HepG2 (cell line): Measurements from ENCODE around the gene CCNQ. TPM values are rescaled to one million over a fixed set of nuclear protein-coding genes. Genes with fewer than 3 reads are reported as not detected.

ENCODE experiments used
- GATA4 ChIP-seq: sonication (generic); IDR thresholded peaks from 2 replicates; pipeline ENCODE4 v1.6.1; 2016; ENCODE audit warnings: antibody characterized with exemption, low read depth, borderline replicate concordance
- GTF2F1 ChIP-seq: fragments of 150-350 bp; IDR thresholded peaks from 2 replicates; pipeline ENCODE4 v1.6.1; 2014; ENCODE audit warnings: low read length
- HNF1A ChIP-seq, 2 experiments: sonication (generic) in 1 of 2; formaldehyde crosslinking in 1 of 2; IDR thresholded peaks; 2 replicates each; pipeline versions ENCODE4 v1.4.0 to v1.6.1; 2016 to 2020; ENCODE audit warnings: borderline replicate concordance in 1 of 2, low read depth in 1 of 2, mild to moderate bottlenecking in 1 of 2, missing genetic modification reagents in 1 of 2
- HNRNPH1 ChIP-seq: fragments of 200-400 bp; formaldehyde crosslinking; optimal IDR thresholded peaks from 2 replicates; pipeline ENCODE3; 2017; ENCODE audit warnings: mild to moderate bottlenecking, low read depth, low read length
- HOXA5 ChIP-seq: sonication (generic); formaldehyde crosslinking; IDR thresholded peaks from 2 replicates; pipeline ENCODE4 v1.4.0; 2020; ENCODE audit warnings: missing genetic modification reagents
- IRF2 ChIP-seq: IDR thresholded peaks from 2 replicates; pipeline ENCODE4 v1.6.1; 2018; ENCODE audit warnings: missing genetic modification reagents, missing compliant biosample characterization
- MED13 ChIP-seq: sonication (generic); formaldehyde crosslinking; IDR thresholded peaks from 2 replicates; pipeline ENCODE4 v1.5.0; 2020; ENCODE audit warnings: missing genetic modification reagents
- MIER2 ChIP-seq: IDR thresholded peaks from 2 replicates; pipeline ENCODE4 v1.6.1; 2016; ENCODE audit warnings: missing biosample characterization, missing genetic modification reagents
- NCOA5 ChIP-seq: sonication (generic); formaldehyde crosslinking; IDR thresholded peaks from 2 replicates; pipeline ENCODE4 v1.4.0; 2020; ENCODE audit warnings: missing genetic modification reagents
- PAWR ChIP-seq: sonication (generic); formaldehyde crosslinking; IDR thresholded peaks from 2 replicates; pipeline ENCODE4 v1.4.0; 2020; ENCODE audit warnings: missing genetic modification reagents, mild to moderate bottlenecking, borderline replicate concordance
- RBAK ChIP-seq: sonication (generic); formaldehyde crosslinking; IDR thresholded peaks from 2 replicates; pipeline ENCODE4 v1.5.1; 2020; ENCODE audit warnings: mild to moderate bottlenecking, missing genetic modification reagents
- RXRB ChIP-seq: IDR thresholded peaks from 2 replicates; pipeline ENCODE4 v1.6.1; 2016; ENCODE audit warnings: borderline replicate concordance, missing genetic modification reagents, missing compliant biosample characterization
- SAFB2 ChIP-seq: sonication (generic); formaldehyde crosslinking; IDR thresholded peaks from 2 replicates; pipeline ENCODE4 v1.5.1; 2020; ENCODE audit warnings: missing genetic modification reagents, low read depth, mild to moderate bottlenecking, borderline replicate concordance
- SMC3 ChIP-seq: IDR thresholded peaks from 2 replicates; pipeline ENCODE4 v1.6.1; 2011; ENCODE audit warnings: low read length, improper control_type of control experiment
- ZBTB20 ChIP-seq: sonication (generic); formaldehyde crosslinking; IDR thresholded peaks from 2 replicates; pipeline ENCODE4 v1.8.1; 2023; ENCODE audit warnings: missing genetic modification reagents, low read depth, mild to moderate bottlenecking, borderline replicate concordance
- ZFP36 ChIP-seq: fragments of 150-350 bp; IDR thresholded peaks from 2 replicates; pipeline ENCODE4 v1.6.1; 2018; ENCODE audit warnings: borderline replicate concordance, low read length, low read depth; ENCODE audit not compliant: partially characterized antibody
- ZNF234 ChIP-seq: sonication (generic); formaldehyde crosslinking; conservative IDR thresholded peaks from 2 replicates; pipeline ENCODE4 v1.5.1; 2020; ENCODE audit warnings: mild to moderate bottlenecking, missing genetic modification reagents
- ZNF3 ChIP-seq: IDR thresholded peaks from 2 replicates; pipeline ENCODE4 v1.7.0; 2017; ENCODE audit warnings: inconsistent platforms
- ZNF720 ChIP-seq: sonication (generic); formaldehyde crosslinking; IDR thresholded peaks from 2 replicates; pipeline ENCODE4 v1.4.0; 2020; ENCODE audit warnings: missing genetic modification reagents
- ZNF747 ChIP-seq: sonication (generic); formaldehyde crosslinking; IDR thresholded peaks from 2 replicates; pipeline ENCODE4 v1.8.1; 2023; ENCODE audit warnings: missing genetic modification reagents, mild to moderate bottlenecking, borderline replicate concordance
- ZNF766 ChIP-seq: sonication (generic); formaldehyde crosslinking; IDR thresholded peaks from 2 replicates; pipeline ENCODE4 v1.5.0; 2020; ENCODE audit warnings: missing genetic modification reagents, borderline replicate concordance
- ZNF792 ChIP-seq: IDR thresholded peaks from 2 replicates; pipeline ENCODE4 v1.6.1; 2016
- ZSCAN25 ChIP-seq: sonication (generic); formaldehyde crosslinking; IDR thresholded peaks from 2 replicates; pipeline ENCODE4 v1.8.0; 2022; ENCODE audit warnings: mild to moderate bottlenecking, missing genetic modification reagents
- polyA plus RNA-seq, 8 experiments: library from polyadenylated mRNA; depleted of rRNA in 3 of 8; stranded (reverse) in 7 of 8; unstranded in 1 of 8; fragments of >200 nt; fragmentation: Illumina TruSeq in 4 of 8; extraction: Trizol in 4 of 8; gene quantifications; 2 replicates each; pipeline versions ENCODE4 v1.2.1 to v1.2.3, GENCODE V29; 2011 to 2016; ENCODE audit warnings: low read depth in 4 of 8, missing spikeins in 1 of 8, mixed read lengths in 1 of 8; ENCODE audit not compliant: insufficient read depth in 1 of 8
- total RNA-seq, 5 experiments: library from RNA; depleted of rRNA; stranded (reverse); fragments of >200 nt; fragmentation: Illumina TruSeq; extraction: Trizol; gene quantifications; 2 replicates each; pipeline ENCODE4 v1.2.3, GENCODE V29; 2016; ENCODE audit warnings: low read depth in 1 of 5
- TF ChIP-seq, protein P1 (sequence below): sonication (generic); formaldehyde crosslinking; IDR thresholded peaks from 2 replicates; pipeline ENCODE4 v1.4.0; 2020; ENCODE audit warnings: mild to moderate bottlenecking, missing genetic modification reagents

CCNQ gene
- total and polyA plus RNA-seq, 2 of the 13 experiments (the other 11 are each of a cell fraction or from before 2014, with no cell fraction given), result 15.0 to 25.5 TPM

DNA sequence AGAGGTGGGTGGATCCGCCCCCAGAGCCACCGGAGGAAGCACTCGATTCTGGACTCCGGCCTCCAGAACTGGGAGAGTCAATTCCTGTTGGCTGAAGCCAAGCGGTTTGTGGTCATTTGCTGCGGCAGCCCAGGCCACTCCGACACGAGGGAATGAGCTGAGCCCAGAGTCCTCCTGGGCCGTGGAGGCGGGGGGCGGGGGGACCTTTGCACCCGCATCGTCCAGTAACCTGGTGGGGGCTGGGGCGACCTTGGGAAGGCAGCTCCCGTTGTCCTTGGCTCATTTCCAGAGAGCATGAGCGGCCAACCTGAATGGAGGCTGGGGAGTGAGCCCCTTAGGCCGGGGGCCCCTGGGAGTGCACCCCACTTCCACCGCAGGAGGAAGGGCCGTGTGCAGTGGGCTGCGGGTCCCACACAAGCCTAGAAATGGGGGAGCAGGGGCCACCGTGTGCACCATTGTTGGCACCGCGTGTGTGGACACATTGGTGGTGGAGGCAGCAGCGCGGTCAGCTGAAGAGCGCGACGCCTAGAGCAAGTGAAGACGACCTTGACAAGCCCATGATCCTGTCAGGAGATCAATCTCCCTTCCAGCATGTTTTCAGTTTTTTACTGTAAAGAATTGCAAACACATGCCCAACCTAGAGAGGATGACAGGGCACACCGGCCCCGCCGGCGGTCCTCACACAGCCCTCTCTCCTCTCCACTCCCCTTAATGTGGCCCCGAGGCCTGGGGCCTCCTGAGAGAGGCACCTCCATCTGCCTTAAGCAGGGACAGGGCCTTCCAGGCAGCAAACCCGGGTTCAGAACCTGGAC lies 28.1 kb upstream of the CCNQ start (continued):
- TF ChIP-seq, protein P1, sequence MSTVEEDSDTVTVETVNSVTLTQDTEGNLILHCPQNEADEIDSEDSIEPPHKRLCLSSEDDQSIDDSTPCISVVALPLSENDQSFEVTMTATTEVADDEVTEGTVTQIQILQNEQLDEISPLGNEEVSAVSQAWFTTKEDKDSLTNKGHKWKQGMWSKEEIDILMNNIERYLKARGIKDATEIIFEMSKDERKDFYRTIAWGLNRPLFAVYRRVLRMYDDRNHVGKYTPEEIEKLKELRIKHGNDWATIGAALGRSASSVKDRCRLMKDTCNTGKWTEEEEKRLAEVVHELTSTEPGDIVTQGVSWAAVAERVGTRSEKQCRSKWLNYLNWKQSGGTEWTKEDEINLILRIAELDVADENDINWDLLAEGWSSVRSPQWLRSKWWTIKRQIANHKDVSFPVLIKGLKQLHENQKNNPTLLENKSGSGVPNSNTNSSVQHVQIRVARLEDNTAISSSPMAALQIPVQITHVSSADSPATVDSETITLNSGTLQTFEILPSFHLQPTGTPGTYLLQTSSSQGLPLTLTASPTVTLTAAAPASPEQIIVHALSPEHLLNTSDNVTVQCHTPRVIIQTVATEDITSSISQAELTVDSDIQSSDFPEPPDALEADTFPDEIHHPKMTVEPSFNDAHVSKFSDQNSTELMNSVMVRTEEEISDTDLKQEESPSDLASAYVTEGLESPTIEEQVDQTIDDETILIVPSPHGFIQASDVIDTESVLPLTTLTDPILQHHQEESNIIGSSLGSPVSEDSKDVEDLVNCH, result no peak
- TF ChIP-seq ZFP36 (no peak), GATA4 (no peak), SAFB2 (CRISPR knock-in tag) (no peak), ZSCAN25 (no peak), RBAK (no peak), HNRNPH1 (no peak), IRF2 (CRISPR knock-in tag) (0 out of 2 replicates have a peak, but pooled peaks have one; percentile 9), ZNF792 (CRISPR knock-in tag) (no peak), RXRB (CRISPR knock-in tag) (peak; percentile 63; the same call in 1 of the 2 replicates), SMC3 (no peak), GTF2F1 (no peak), ZNF747 (CRISPR knock-in tag) (no peak), ZNF234 (CRISPR knock-in tag) (no peak), ZNF3 (CRISPR knock-in tag) (no peak), HNF1A (IDR thresholded peaks at IDR 0.05; ENCODE audit: low read depth) (peak; percentile 31; the same call in 1 of the 2 replicates), HNF1A (CRISPR knock-in tag; IDR thresholded peaks at IDR 0.05; ENCODE audit: borderline replicate concordance) (peak; percentile 85), NCOA5 (CRISPR knock-in tag) (no peak), ZNF766 (CRISPR knock-in tag) (no peak), PAWR (CRISPR knock-in tag) (no peak), ZBTB20 (CRISPR knock-in tag) (no peak), ZNF720 (CRISPR knock-in tag) (no peak), MED13 (peak; percentile 95), HOXA5 (CRISPR knock-in tag) (no peak), MIER2 (CRISPR knock-in tag) (no peak)
